HTERT RPE-1 (cell line): ENCODE data around the gene TOB1.
"Not testable (repeated sequence)": the region's sequence is repeated elsewhere in the genome, so short reads cannot be mapped to it uniquely, and the experiment has no call there.

Experiments used
- in situ Hi-C: fragments of 300-500 bp; cut with MboI; formaldehyde crosslinking; loops from 4 replicates; pipeline ENCODE4 v1.14.3; 2020; ENCODE audit warnings: low sequenced_read_pairs

The TOB1 gene

DNA sequence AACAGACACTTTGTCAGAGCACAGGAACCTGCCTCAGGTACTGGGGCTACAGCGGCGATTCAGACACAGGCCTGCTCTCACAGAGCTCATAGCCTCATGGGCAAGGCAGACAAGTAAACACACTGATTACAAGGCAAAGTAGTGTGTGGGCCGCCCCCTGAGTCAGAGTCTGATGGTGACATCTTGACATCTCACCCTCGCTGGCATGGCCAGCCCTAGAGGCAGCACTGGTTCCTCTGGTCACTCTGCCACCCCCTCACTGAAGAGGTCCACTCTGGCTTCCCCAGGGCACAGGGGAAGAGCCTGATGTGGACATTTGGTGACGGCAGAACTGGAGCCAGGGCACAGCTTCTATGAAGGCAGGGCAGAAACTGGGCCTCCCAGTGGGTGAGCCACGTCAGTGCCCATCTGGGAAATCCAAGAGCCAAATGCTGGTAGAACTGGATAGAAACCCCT, 32.9 kb upstream of the TOB1 start:
- in situ Hi-C loops: no loop called here

DNA sequence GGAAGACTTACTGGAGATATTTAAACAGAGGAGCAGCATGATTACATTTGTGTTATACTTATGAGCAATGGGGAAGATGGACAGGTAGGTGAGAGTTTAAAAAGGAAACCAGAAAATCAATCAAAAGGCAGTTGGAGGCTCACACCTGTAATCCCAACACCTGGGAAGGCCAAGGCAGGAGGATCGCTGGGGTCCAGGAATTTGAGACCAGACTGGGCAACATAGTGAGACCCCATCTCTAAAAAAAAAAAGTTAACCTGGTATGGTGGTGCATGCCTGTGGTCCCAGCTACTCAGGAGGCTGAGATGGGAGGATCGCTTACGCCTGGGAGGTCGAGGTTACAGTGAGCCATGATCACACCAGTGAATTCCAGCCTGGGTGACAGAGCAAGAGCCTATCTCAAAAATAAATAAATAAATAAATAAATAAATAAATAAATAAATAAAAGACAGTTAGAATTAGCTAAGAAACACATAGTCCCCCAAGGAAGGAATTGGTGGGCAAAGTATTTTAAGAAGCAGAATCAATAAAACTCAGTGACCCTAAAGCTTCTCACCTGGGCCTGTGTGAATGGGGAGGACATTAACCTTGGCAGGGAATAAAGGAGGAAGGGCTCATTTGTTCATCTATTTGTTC, 32.3 kb upstream of the TOB1 start:
- in situ Hi-C loops: no loop called here

GRCh38 chr17:50894513-50894912, 28.4 kb upstream of the TOB1 start:
- in situ Hi-C loops: not testable (repeated sequence)

- in situ Hi-C loops: no loop called here
These were observed 27.2 kb upstream of the TOB1 start for GRCh38 chr17:50893183-50893993.

DNA sequence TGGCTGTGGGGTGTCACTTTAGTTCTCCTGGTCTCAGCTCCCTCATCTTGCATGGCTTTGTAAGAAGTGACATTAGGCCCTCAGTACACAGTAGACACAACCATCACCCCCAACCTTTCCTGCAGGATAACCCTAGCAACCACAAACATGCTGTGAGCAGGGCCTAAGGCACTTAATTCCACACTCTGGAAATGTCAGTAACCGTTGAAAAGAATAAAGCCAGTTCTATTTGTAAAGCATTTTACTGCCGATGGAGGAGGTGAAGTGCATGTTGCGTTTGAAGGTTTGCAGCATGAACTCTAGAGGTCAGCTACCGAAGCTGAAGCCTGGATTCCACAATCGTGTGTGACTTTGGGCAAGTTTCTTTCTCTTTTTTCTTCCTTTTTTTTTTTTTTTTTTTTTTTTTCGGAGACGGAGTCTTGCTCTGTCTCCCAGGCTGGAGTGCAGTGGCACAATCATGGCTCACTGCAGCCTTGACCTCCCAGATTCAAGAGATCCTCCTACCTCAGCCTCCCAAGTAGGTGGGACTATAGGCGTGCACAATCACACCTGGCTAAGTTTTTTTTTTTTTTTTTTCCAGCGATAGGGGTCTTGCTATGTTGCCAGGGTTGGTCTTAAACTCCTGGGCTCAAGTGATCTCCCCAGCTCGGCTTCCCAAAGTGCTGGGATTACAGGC, 26.1 kb upstream of the TOB1 start:
- in situ Hi-C loops: no loop called here

DNA sequence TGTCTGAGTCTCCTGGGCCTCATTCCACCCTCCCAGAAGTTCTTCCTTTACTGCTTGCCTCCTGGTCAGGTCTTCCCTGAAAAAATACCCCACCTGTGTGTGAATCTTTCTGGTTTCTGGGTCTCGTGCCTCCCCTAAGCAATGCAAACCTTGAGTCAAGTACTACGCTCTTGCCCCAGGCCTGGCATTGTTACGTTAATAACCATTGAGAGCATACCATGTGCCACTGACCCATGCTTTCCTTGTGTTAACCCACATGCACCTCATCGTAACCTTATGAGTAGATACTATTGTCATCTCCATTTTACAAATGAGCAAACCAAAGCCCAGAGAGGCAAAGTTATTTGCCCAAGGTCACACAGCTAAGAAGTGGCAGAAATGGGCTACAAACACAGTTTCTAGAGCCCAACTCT, 25.4 kb upstream of the TOB1 start:
- in situ Hi-C loops: no loop called here

DNA sequence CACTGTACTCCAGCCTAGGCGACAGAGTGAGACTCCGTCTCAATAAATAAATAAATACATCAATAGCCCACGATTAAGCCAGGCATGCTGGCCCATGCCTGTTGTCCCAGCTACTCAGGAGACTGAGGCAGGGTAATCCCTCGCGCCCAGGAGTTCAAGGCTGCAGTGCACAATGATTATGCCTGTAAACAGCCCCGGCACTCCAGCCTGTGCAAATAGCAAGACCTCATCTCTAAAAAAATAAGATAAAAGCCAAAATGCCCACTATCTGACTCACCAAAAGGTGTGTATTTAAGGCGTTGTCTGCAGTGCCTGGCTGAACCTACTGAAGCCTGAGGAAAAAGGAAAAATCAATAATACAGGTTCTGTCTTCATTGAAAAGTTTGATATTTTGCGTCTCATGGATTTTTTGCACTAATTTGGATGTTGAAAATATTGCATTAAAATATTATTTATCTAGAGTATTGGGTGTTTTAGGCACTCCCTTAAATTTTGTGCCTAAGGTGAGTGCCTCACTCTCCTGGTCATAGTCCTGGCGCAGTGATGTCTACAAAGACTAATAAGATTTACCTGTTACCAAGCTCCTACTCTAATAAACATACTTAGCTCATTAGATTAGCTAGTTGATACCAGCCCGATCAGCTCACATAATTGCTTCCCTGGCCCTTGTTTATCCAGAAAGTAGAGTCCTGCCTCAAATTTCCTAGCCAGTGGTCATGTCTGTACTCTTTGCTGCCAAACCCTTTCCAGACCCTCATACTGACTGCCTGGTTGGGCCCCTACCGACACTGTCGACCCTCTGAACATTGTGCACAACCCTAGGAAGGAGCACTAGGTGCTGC, 24.7 kb upstream of the TOB1 start:
- in situ Hi-C loops: no loop called here

- in situ Hi-C loops: no loop called here
These were observed 23.5 kb upstream of the TOB1 start for GRCh38 chr17:50889528-50890118.

DNA sequence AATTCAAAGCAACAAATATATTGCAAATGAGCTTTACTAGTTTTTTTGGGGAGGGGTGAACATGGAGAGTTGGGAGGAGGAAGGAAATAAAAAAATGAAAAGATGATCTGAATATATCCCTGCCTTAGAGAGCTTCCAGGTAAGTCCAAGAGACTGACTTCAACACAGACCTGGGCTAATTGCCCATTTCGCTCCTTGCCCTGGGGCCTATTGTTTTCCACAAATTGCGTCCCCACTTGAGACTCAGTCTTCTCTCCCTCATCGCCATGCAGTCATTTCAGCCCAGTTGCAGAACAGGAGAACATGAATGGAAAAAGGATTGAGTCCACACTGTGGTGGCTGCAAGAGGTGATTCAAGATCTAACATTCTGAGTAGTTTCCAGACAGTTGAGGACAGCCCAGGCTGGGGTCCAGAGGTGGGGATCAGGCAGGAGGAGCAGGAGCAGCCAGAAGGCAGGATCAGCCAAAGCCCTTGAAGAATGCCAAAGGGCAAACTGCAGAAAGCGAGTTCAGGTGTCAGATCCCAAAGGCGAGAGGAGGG, 21.6 kb upstream of the TOB1 start:
- in situ Hi-C loops: no loop called here

- in situ Hi-C loops: no loop called here
These were observed 18.5 kb upstream of the TOB1 start for GRCh38 chr17:50884439-50885311.

DNA sequence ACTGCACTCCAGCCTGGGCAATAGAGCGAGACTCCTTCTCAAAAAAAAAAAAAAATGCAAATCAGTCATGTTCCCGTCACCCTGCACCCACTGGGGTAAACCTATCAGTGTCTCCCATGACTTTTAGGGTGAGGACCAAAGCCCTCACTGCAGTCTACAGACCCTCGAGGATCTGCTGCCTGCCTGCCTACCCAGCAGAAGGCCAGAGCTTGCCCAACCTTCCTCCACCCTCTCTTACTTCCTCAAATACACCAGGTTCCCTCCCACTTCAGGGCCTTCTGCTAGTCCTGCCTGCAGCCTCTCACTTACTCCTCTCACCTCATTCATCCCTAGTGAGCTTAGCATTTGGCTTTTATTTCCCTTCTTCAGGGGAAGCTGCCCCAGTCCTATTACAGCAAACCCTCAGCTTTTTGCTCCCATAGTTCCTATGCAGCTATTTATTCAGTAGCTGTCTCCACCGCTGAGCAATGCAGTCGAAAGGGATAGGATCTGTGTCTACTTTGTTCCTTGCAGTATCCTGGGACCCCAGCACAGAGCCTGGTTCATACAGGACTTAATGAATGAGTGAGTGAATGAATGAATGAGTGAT, 17.8 kb upstream of the TOB1 start:
- in situ Hi-C loops: no loop called here

GRCh38 chr17:50882851-50883250, 16.7 kb upstream of the TOB1 start:
- in situ Hi-C loops: no loop called here

GRCh38 chr17:50881182-50881581, 15.0 kb upstream of the TOB1 start:
- in situ Hi-C loops: no loop called here

- in situ Hi-C loops: no loop called here
These were observed 12.9 kb upstream of the TOB1 start for GRCh38 chr17:50879086-50879485.

DNA sequence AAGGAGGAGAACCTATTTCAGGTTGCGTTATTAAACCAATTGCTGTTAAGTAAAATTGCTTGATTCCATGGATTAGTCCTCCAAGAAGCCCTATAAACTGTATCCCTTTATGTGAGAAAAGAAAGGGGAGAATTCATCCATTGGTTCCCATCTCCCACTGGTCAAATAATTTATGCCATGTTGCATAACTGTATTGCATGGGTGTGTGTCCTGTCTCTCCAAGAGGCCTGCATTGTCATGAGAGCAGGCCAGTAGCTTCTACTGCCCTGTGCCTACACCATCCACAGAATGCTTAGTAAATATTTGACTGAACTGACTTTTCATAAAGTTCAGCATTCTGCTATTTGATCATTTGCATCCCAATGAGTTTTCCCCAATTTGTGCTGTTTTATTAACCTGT, 11.7 kb upstream of the TOB1 start:
- in situ Hi-C loops: no loop called here

DNA sequence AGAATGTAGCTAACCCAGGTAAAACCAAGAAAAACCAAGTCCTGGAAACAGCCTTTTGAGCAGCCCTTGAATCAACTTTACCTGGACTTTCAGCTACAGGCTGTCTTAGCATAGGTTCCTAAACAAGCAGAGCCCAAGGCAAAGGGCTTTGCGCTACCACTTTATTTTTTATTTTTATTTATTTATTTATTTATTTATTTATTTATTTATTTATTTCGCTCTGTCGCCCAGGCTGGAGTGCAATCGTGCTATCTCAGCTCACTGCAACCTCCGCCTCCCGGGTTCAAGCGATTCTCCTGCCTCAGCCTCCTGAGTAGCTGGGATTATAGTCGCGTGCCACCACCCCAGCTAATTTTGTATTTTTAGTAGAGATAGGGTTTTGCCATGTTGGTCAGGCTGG, 10.9 kb upstream of the TOB1 start:
- in situ Hi-C loops: not testable (repeated sequence)

DNA sequence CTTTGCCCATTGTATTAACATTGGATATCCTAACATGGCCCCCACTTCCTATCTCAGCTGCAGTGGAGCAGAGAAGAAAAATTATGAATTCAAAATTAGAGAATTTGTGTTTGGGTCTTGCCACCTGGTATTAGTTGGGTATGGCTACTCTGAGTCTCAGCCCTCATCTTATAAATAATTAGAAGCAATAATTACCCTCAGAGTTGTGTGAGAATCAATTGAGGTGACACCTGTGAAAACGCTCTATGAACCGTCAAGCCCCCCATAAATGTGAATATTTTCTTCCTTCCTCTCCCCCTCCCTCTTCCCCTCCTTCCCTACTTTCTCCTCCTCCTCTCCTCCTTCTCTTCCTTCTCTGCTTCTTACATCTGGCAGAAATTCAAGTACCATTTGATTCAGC, 8.9 kb upstream of the TOB1 start:
- in situ Hi-C loops: no loop called here

GRCh38 chr17:50872710-50873424, 6.7 kb upstream of the TOB1 start:
- in situ Hi-C loops: no loop called here
